GM18526 (cell line): Measurements from ENCODE around the gene KIF5A.

Source experiments
- POLR2A ChIP-seq: IDR thresholded peaks from 3 replicates; pipeline ENCODE4 v1.6.1; 2011; ENCODE audit not compliant: insufficient read length; ENCODE audit errors: extremely low read depth

KIF5A gene

GRCh38 chr12:57549909-57550640 lies at the start of gene KIF5A:
Gene KIF5A (plus strand): TSS chr12:57550044. CDS start chr12:57550272, 228 bp downstream.
- TF ChIP-seq POLR2A: no peak

GRCh38 chr12:57500213-57500612 lies 49.6 kb upstream of the KIF5A start:
- TF ChIP-seq POLR2A: no peak

- TF ChIP-seq POLR2A: no peak
These were observed 38.7 kb upstream of the KIF5A start for GRCh38 chr12:57511161-57511560.

GRCh38 chr12:57511588-57512325 lies 38.1 kb upstream of the KIF5A start:
- no peak for TF ChIP-seq POLR2A

- no peak for TF ChIP-seq POLR2A
These were observed 37.2 kb upstream of the KIF5A start for GRCh38 chr12:57512665-57513064.

GRCh38 chr12:57513266-57513665 lies 36.6 kb upstream of the KIF5A start:
- TF ChIP-seq POLR2A: no peak

- no peak for TF ChIP-seq POLR2A
These were observed 35.0 kb upstream of the KIF5A start for GRCh38 chr12:57514720-57515407.

GRCh38 chr12:57515408-57515933 lies 34.4 kb upstream of the KIF5A start:
- peak; percentile 3 for TF ChIP-seq POLR2A

GRCh38 chr12:57515934-57516541 lies 33.8 kb upstream of the KIF5A start:
- no peak for TF ChIP-seq POLR2A

- no peak for TF ChIP-seq POLR2A
These were observed 33.2 kb upstream of the KIF5A start for GRCh38 chr12:57516617-57517153.

GRCh38 chr12:57517187-57517586 lies 32.7 kb upstream of the KIF5A start:
- no peak for TF ChIP-seq POLR2A

- no peak for TF ChIP-seq POLR2A
These were observed 31.5 kb upstream of the KIF5A start for GRCh38 chr12:57518176-57518919.

- no peak for TF ChIP-seq POLR2A
These were observed 30.7 kb upstream of the KIF5A start for GRCh38 chr12:57518920-57519795.

GRCh38 chr12:57519796-57520052 lies 30.1 kb upstream of the KIF5A start:
- no peak for TF ChIP-seq POLR2A
